ENCODE measurements around the gene HOXC13.

DNA sequence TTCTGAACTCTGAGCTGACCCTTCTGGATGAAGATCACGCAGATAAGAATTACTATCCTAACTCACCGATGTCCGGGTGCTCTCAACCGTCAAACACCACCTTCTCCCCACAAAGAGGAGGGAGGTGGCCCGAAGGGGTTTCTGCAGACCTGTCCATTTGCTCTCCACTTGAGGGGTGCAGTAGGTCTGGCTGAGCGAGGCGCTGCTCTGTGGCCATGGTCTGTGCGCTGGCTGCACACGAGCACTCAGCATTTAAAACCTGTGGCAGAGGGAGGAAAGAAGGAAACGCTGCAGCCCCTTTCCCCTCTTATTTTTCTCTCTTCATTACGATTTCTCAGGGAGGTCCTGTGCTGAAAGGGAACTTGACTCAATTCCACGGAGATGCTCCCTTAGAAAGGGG lies 1.5 kb upstream of the HOXC13 start:
- TF ChIP-seq BMI1 (IDR thresholded peaks at IDR 0.05; ENCODE audit: low read length) (no peak), RB1 (IDR thresholded peaks at IDR 0.05; ENCODE audit: low read depth) (no peak), SRF (CRISPR knock-in tag; IDR thresholded peaks at IDR 0.05) (no peak), ZNF174 (CRISPR knock-in tag; IDR thresholded peaks at IDR 0.05) (no peak), BCOR (IDR thresholded peaks at IDR 0.05) (no peak), POLR2AphosphoS5 (IDR thresholded peaks at IDR 0.05; ENCODE audit: control insufficient read depth, insufficient read depth, low read depth, low read length) (no peak), POLR2A (conservative IDR thresholded peaks at IDR 0.05) (no peak)
- TF ChIP-seq, protein P1, sequence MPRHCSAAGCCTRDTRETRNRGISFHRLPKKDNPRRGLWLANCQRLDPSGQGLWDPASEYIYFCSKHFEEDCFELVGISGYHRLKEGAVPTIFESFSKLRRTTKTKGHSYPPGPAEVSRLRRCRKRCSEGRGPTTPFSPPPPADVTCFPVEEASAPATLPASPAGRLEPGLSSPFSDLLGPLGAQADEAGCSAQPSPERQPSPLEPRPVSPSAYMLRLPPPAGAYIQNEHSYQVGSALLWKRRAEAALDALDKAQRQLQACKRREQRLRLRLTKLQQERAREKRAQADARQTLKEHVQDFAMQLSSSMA (CRISPR knock-in tag; IDR thresholded peaks at IDR 0.05), result no peak
- TF ChIP-seq, protein P2, sequence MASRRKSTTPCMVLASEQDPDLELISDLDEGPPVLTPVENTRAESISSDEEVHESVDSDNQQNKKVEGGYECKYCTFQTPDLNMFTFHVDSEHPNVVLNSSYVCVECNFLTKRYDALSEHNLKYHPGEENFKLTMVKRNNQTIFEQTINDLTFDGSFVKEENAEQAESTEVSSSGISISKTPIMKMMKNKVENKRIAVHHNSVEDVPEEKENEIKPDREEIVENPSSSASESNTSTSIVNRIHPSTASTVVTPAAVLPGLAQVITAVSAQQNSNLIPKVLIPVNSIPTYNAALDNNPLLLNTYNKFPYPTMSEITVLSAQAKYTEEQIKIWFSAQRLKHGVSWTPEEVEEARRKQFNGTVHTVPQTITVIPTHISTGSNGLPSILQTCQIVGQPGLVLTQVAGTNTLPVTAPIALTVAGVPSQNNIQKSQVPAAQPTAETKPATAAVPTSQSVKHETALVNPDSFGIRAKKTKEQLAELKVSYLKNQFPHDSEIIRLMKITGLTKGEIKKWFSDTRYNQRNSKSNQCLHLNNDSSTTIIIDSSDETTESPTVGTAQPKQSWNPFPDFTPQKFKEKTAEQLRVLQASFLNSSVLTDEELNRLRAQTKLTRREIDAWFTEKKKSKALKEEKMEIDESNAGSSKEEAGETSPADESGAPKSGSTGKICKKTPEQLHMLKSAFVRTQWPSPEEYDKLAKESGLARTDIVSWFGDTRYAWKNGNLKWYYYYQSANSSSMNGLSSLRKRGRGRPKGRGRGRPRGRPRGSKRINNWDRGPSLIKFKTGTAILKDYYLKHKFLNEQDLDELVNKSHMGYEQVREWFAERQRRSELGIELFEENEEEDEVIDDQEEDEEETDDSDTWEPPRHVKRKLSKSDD (conservative IDR thresholded peaks at IDR 0.05; ENCODE audit: low read length), result no peak
- TF ChIP-seq, protein P3, sequence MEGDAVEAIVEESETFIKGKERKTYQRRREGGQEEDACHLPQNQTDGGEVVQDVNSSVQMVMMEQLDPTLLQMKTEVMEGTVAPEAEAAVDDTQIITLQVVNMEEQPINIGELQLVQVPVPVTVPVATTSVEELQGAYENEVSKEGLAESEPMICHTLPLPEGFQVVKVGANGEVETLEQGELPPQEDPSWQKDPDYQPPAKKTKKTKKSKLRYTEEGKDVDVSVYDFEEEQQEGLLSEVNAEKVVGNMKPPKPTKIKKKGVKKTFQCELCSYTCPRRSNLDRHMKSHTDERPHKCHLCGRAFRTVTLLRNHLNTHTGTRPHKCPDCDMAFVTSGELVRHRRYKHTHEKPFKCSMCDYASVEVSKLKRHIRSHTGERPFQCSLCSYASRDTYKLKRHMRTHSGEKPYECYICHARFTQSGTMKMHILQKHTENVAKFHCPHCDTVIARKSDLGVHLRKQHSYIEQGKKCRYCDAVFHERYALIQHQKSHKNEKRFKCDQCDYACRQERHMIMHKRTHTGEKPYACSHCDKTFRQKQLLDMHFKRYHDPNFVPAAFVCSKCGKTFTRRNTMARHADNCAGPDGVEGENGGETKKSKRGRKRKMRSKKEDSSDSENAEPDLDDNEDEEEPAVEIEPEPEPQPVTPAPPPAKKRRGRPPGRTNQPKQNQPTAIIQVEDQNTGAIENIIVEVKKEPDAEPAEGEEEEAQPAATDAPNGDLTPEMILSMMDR (IDR thresholded peaks at IDR 0.05 in 2 of 3, conservative IDR thresholded peaks at IDR 0.05 in 1 of 3; ENCODE audit: insufficient read depth in 2 of 3, low read depth in 1 of 3, low read length in 3 of 3), result no peak

All from K562 (cell line).